Naive thymus-derived CD8-positive, alpha-beta T cell (primary cell): ENCODE data around the gene ANKAR. TPM values are rescaled to one million over a fixed set of nuclear protein-coding genes. Genes with fewer than 3 reads are reported as not detected.
"Not testable (repeated sequence)": the region's sequence is repeated elsewhere in the genome, so short reads cannot be mapped to it uniquely, and the experiment has no call there.

Experiments used
- ATAC-seq, 2 donors: fragments of 150-1000 bp; cut with Tn5 transposase in 1 of 2; sonication (Bioruptor Pico), chemical (Tn5 transposase) in 1 of 2; 1 replicate in 1 of 2; 2 replicates in 1 of 2; pipeline ENCODE4 v1.10.0; 2021; ENCODE audit warnings: mild to moderate bottlenecking in 2 of 2, moderate library complexity in 2 of 2
- POLR2A ChIA-PET: fragments of 350-600 bp; sonication (Branson Sonifier 250); formaldehyde crosslinking; loops from one replicate; lab custom pipeline; 2021; ENCODE audit warnings: antibody characterized with exemption; lab: Charles Lee
- DNase-seq, 10 donors: peaks; one replicate each; pipeline versions ENCODE4 v3.0.0 to v3.0.0-alpha.2; 2020 to 2022
- H3K27ac Mint-ChIP-seq, 10 donors: one replicate each; pipeline ENCODE4 v1.8.0; 2020 to 2022; ENCODE audit warnings: mild to moderate bottlenecking in 10 of 10, mixed read lengths in 10 of 10, moderate library complexity in 4 of 10, inconsistent platforms in 1 of 10
- H3K27me3 Mint-ChIP-seq, 5 donors: one replicate each; pipeline ENCODE4 v1.8.0; 2021 to 2022; ENCODE audit warnings: mixed read lengths in 5 of 5
- H3K36me3 Mint-ChIP-seq, 3 donors: one replicate each; pipeline ENCODE4 v1.8.0; 2020 to 2022; ENCODE audit warnings: mixed read lengths in 3 of 3, mild to moderate bottlenecking in 2 of 3, inconsistent platforms in 1 of 3
- H3K4me1 Mint-ChIP-seq, 4 donors: one replicate each; pipeline ENCODE4 v1.8.0; 2021 to 2022; ENCODE audit warnings: mixed read lengths in 4 of 4
- H3K4me3 Mint-ChIP-seq, 10 donors: one replicate each; pipeline ENCODE4 v1.8.0; 2020 to 2022; ENCODE audit warnings: mild to moderate bottlenecking in 10 of 10, mixed read lengths in 10 of 10, moderate library complexity in 6 of 10, inconsistent platforms in 1 of 10
- H3K9me3 Mint-ChIP-seq, 9 donors: one replicate each; pipeline ENCODE4 v1.8.0; 2020 to 2022; ENCODE audit warnings: mixed read lengths in 9 of 9, mild to moderate bottlenecking in 3 of 9, inconsistent platforms in 1 of 9, moderate library complexity in 1 of 9
- polyA plus RNA-seq, 3 donors: library from polyadenylated mRNA; unstranded; fragments of 300-500 nt; fragmentation: Illumina TruSeq; gene quantifications; one replicate each; pipeline ENCODE4 v1.2.3, GENCODE V29; 2021
- total RNA-seq, 8 experiments: library from RNA in 2 of 8; stranded (reverse) in 2 of 8; gene quantifications; one replicate each; pipeline ENCODE4 v1.2.3 and lab custom pipeline; 2021 to 2026

Gene ANKAR
- total and polyA plus RNA-seq, 5 experiments from 2014 or later = 3.6 to 17.4 (median 6.4) TPM

GRCh38 chr2:189661148-189661956 lies 13.1 kb upstream of the ANKAR start, which contains the start of gene ASNSD1:
Gene ASNSD1 (plus strand): TSS chr2:189661459. CDS start chr2:189666133, 4,674 bp downstream.
- POLR2A ChIA-PET = interaction anchor here (0.6 to 2.9 kb wide), 11 partner anchors 12 to 219 kb away, joined by 3 to 46 read pairs (median 4); partner anchors contain the start of genes ANKAR, ORMDL1, OSGEPL1 and PMS1
- H3K9me3 Mint-ChIP-seq = no peaks in the 10 kb centered on the region
- H3K27me3 Mint-ChIP-seq = no peaks in the 10 kb centered on the region
- H3K27ac Mint-ChIP-seq = no peak within 1 kb of the TSS
- DNase-seq = peak; percentile 94 to 100 (median 100)
- peaks cover 0 to 23% (median 5%) of the 10 kb centered on the region in 3 donors for H3K36me3 Mint-ChIP-seq
- H3K4me3 Mint-ChIP-seq = no peak within 1 kb of the TSS
- H3K4me1 Mint-ChIP-seq = peaks cover 22 to 55% (median 45%) of the 10 kb centered on the region in 4 donors
- peak; percentile 85 to 87 for ATAC-seq

- Mint-ChIP-seq H3K4me3 (no peak overlapping the region), H3K4me1 (peaks cover 20 to 52% (median 41%) of the 10 kb centered on the region in 4 donors)
- peak in 3 of 10 donors; percentile 25 to 36 (median 30) for DNase-seq
Observed at GRCh38 chr2:189661957-189662321, 12.5 kb upstream of the ANKAR start.

GRCh38 chr2:189662669-189663226 lies 11.7 kb upstream of the ANKAR start:
- H3K4me1 Mint-ChIP-seq = peaks cover 16 to 50% (median 35%) of the 10 kb centered on the region in 4 donors
- DNase-seq (peak in 1 of 10 donors; percentile 6), ATAC-seq (no peak)
- POLR2A ChIA-PET = interaction anchor here (0.7 to 2.9 kb wide), 5 partner anchors 11 to 744 kb away, joined by 4 to 46 read pairs (median 5); partner anchors contain the start of genes ANKAR, ORMDL1, OSGEPL1 and PMS1
- H3K36me3 Mint-ChIP-seq = peaks cover under 1 to 37% (median 5%) of the 10 kb centered on the region in 3 donors
- no peaks in the 10 kb centered on the region for H3K9me3 Mint-ChIP-seq
- no peak overlapping the region for H3K4me3 Mint-ChIP-seq
- H3K27me3 Mint-ChIP-seq = no peaks in the 10 kb centered on the region
- no peak overlapping the region for H3K27ac Mint-ChIP-seq

More at GRCh38 chr2:189661957-189662321, 12.5 kb upstream of the ANKAR start:
- H3K36me3 Mint-ChIP-seq = peaks cover 0 to 29% (median 5%) of the 10 kb centered on the region in 3 donors
- no peaks in the 10 kb centered on the region for H3K27me3 Mint-ChIP-seq
- POLR2A ChIA-PET = interaction anchor here (1.2 to 2.9 kb wide), 7 partner anchors 11 to 220 kb away, joined by 3 to 46 read pairs (median 5); partner anchors contain the start of genes ANKAR, ORMDL1, OSGEPL1 and PMS1
- no peak overlapping the region for H3K27ac Mint-ChIP-seq
- H3K9me3 Mint-ChIP-seq = no peaks in the 10 kb centered on the region
- no peak for ATAC-seq

GRCh38 chr2:189663319-189663718 lies 11.2 kb upstream of the ANKAR start:
- H3K27me3 Mint-ChIP-seq, DNase-seq, H3K9me3 Mint-ChIP-seq, ATAC-seq: not testable (repeated sequence)
- Mint-ChIP-seq H3K27ac (peak overlapping the region in 6 of 10 donors; percentile 24 to 79 (median 39)), H3K36me3 (peaks cover 2 to 43% (median 5%) of the 10 kb centered on the region in 3 donors), H3K4me1 (peaks cover 15 to 46% (median 30%) of the 10 kb centered on the region in 4 donors), H3K4me3 (peak overlapping the region in 9 of 10 donors; percentile 16 to 80 (median 61))
- POLR2A ChIA-PET = interaction anchor here (0.7 to 2.9 kb wide), 5 partner anchors 10 to 744 kb away, joined by 4 to 46 read pairs (median 6); partner anchors contain the start of genes ANKAR, ORMDL1 and PMS1

GRCh38 chr2:189669913-189670312 lies 4.6 kb upstream of the ANKAR start:
- no peak for DNase-seq
- Mint-ChIP-seq H3K36me3 (peaks cover 5 to 68% (median 9%) of the 10 kb centered on the region in 3 donors), H3K27ac (peak overlapping the region in 1 of 10 donors; percentile 15), H3K4me1 (peaks cover 18 to 35% (median 21%) of the 10 kb centered on the region in 4 donors), H3K9me3 (no peaks in the 10 kb centered on the region), H3K4me3 (no peak overlapping the region), H3K27me3 (no peaks in the 10 kb centered on the region)
- POLR2A ChIA-PET = no interaction called here
- no peak for ATAC-seq

GRCh38 chr2:189673661-189674373 lies 653 bp upstream of the ANKAR start:
- Mint-ChIP-seq H3K9me3 (peaks cover 0 to 11% (median 7%) of the 10 kb centered on the region in 9 donors), H3K36me3 (peaks cover 16 to 42% (median 17%) of the 10 kb centered on the region in 3 donors), H3K27me3 (no peaks in the 10 kb centered on the region), H3K27ac (peak overlapping the region; percentile 69 to 99 (median 96)), H3K4me3 (peak overlapping the region; percentile 71 to 97 (median 92)), H3K4me1 (peaks cover 20 to 47% (median 33%) of the 10 kb centered on the region in 4 donors)
- POLR2A ChIA-PET = interaction anchor here (0.9 to 5.1 kb wide), 5 partner anchors 12 to 232 kb away, joined by 3 to 46 read pairs (median 5); partner anchors contain the start of genes ASNSD1, OSGEPL1, SLC40A1 and WDR75
- ATAC-seq (peak in 1 of 2 donors; percentile 37), DNase-seq (peak in 1 of 10 donors; percentile 9)

- Mint-ChIP-seq H3K27ac (peak overlapping the region in 1 of 10 donors; percentile 12), H3K36me3 (peaks cover 15 to 20% (median 16%) of the 10 kb centered on the region in 3 donors), H3K4me1 (peaks cover 28 to 66% (median 50%) of the 10 kb centered on the region in 4 donors), H3K9me3 (peaks cover 0 to 14% (median 8%) of the 10 kb centered on the region in 9 donors), H3K27me3 (no peaks in the 10 kb centered on the region), H3K4me3 (peak overlapping the region in 2 of 10 donors; percentile 4 to 8)
- POLR2A ChIA-PET = interaction anchor here (0.7 to 2.3 kb wide), 5 partner anchors 8 to 86 kb away, joined by 3 to 6 read pairs (median 5); partner anchors contain the start of gene OSGEPL1
- ATAC-seq (no peak), DNase-seq (no peak)
Observed at GRCh38 chr2:189676471-189676870, 2.0 kb downstream of the ANKAR start.

- Mint-ChIP-seq H3K4me3 (no peak overlapping the region), H3K27ac (peak overlapping the region in 2 of 10 donors; percentile 16 to 22), H3K36me3 (peaks cover 9 to 16% (median 14%) of the 10 kb centered on the region in 3 donors), H3K9me3 (peaks cover 0 to 14% (median 8%) of the 10 kb centered on the region in 9 donors), H3K27me3 (no peaks in the 10 kb centered on the region), H3K4me1 (peaks cover 22 to 62% (median 50%) of the 10 kb centered on the region in 4 donors)
- ATAC-seq = no peak
- POLR2A ChIA-PET = no interaction called here
- DNase-seq = no peak
Observed at GRCh38 chr2:189679226-189679625, 4.8 kb downstream of the ANKAR start.

- ATAC-seq = no peak
- Mint-ChIP-seq H3K27me3 (no peaks in the 10 kb centered on the region), H3K4me1 (peaks cover 24 to 55% (median 49%) of the 10 kb centered on the region in 4 donors), H3K27ac (peak overlapping the region in 3 of 10 donors; percentile 12 to 78 (median 66)), H3K4me3 (no peak overlapping the region), H3K36me3 (peaks cover 14 to 16% (median 15%) of the 10 kb centered on the region in 3 donors), H3K9me3 (peaks cover 0 to 14% (median 8%) of the 10 kb centered on the region in 9 donors)
- POLR2A ChIA-PET = interaction anchor here (1.0 kb wide), 1 partner anchor 16 kb away, joined by 3 read pairs; no protein-coding TSS in a partner anchor
- no peak for DNase-seq
Observed at GRCh38 chr2:189681203-189681602, 6.7 kb downstream of the ANKAR start.

- Mint-ChIP-seq H3K4me1 (peaks cover 24 to 55% (median 46%) of the 10 kb centered on the region in 4 donors), H3K36me3 (peaks cover 14 to 16% (median 15%) of the 10 kb centered on the region in 3 donors)
- no peak for DNase-seq
Observed at GRCh38 chr2:189681903-189682302, 7.4 kb downstream of the ANKAR start.

GRCh38 chr2:189683348-189683747 lies 8.9 kb downstream of the ANKAR start:
- POLR2A ChIA-PET = no interaction called here
- peaks cover 0 to 8% (median 4%) of the 10 kb centered on the region in 9 donors for H3K9me3 Mint-ChIP-seq
- no peaks in the 10 kb centered on the region for H3K27me3 Mint-ChIP-seq
- H3K27ac Mint-ChIP-seq = peak overlapping the region in 1 of 10 donors; percentile 9
- DNase-seq (no peak), ATAC-seq (no peak)
- H3K4me3 Mint-ChIP-seq = no peak overlapping the region
- peaks cover 22 to 48% (median 44%) of the 10 kb centered on the region in 4 donors for H3K4me1 Mint-ChIP-seq
- H3K36me3 Mint-ChIP-seq = peaks cover 5 to 8% (median 6%) of the 10 kb centered on the region in 3 donors

More at GRCh38 chr2:189681903-189682302, 7.4 kb downstream of the ANKAR start:
- ATAC-seq = no peak
- Mint-ChIP-seq H3K27ac (no peak overlapping the region), H3K27me3 (no peaks in the 10 kb centered on the region), H3K4me3 (no peak overlapping the region), H3K9me3 (peaks cover 0 to 14% (median 8%) of the 10 kb centered on the region in 9 donors)
- POLR2A ChIA-PET = interaction anchor here (1.0 kb wide), 1 partner anchor 15 kb away, joined by 3 read pairs; no protein-coding TSS in a partner anchor
